Lung (tissue), 12 donors: ENCODE measurements around the gene H3-3A. TPM values are rescaled to one million over a fixed set of nuclear protein-coding genes. Genes with fewer than 3 reads are reported as not detected.

Source experiments
- ATAC-seq: fragments of 200-7000 bp; cut with Tn5 transposase; one replicate; pipeline ENCODE4 v1.9.1; 2020; ENCODE audit warnings: moderate number of reproducible peaks; ENCODE audit not compliant: insufficient read depth, low FRiP score
- DNase-seq, 3 donors: peaks; one replicate each; pipeline ENCODE4 v3.0.0-alpha.2; 2013 to 2017
- H3K27ac ChIP-seq, 2 donors: one replicate each; pipeline ENCODE4 v1.5.1; 2013; ENCODE audit warnings: mild to moderate bottlenecking in 2 of 2, moderate library complexity in 2 of 2, control low read depth in 1 of 2, inconsistent platforms in 1 of 2, low read depth in 1 of 2, low read length in 1 of 2
- H3K27me3 ChIP-seq, 3 donors: one replicate each; pipeline ENCODE4 v1.5.1; 2013; ENCODE audit warnings: low read length in 2 of 3; ENCODE audit not compliant: control insufficient read depth in 3 of 3, insufficient read depth in 3 of 3
- H3K36me3 ChIP-seq, 4 donors: one replicate each; pipeline ENCODE4 v1.5.1; 2013; ENCODE audit warnings: low read length in 4 of 4, mild to moderate bottlenecking in 1 of 4, moderate library complexity in 1 of 4; ENCODE audit not compliant: control insufficient read depth in 4 of 4, insufficient read depth in 4 of 4
- H3K4me1 ChIP-seq, 5 donors: one replicate each; pipeline ENCODE4 v1.5.1; 2013; ENCODE audit warnings: low read length in 5 of 5, mild to moderate bottlenecking in 2 of 5, moderate library complexity in 1 of 5; ENCODE audit not compliant: control insufficient read depth in 5 of 5, insufficient read depth in 5 of 5
- H3K4me3 ChIP-seq: one replicate; pipeline ENCODE4 v1.5.1; 2013; ENCODE audit warnings: mild to moderate bottlenecking, control low read depth, moderate library complexity
- H3K9ac ChIP-seq, 2 donors: one replicate each; pipeline ENCODE4 v1.5.1; 2013; ENCODE audit warnings: low read length in 2 of 2, control low read depth in 1 of 2; ENCODE audit not compliant: insufficient read depth in 1 of 2
- H3K9me3 ChIP-seq, 4 donors: one replicate each; pipeline ENCODE4 v1.5.1; 2013; ENCODE audit warnings: low read length in 3 of 4, mild to moderate bottlenecking in 1 of 4, moderate library complexity in 1 of 4; ENCODE audit not compliant: control insufficient read depth in 4 of 4, insufficient read depth in 3 of 4
- WGBS, 2 donors: extraction: QIAGEN DNeasy Blood & Tissue Kit; methylation state at CpG; one replicate each; pipeline ENCODE4 v1.1.7; 2013; 5-methylcytosine and 5-hydroxymethylcytosine counted together
- polyA plus RNA-seq, 2 donors: library from polyadenylated mRNA; stranded (reverse); fragments of 200-250 nt; gene quantifications; one replicate each; pipeline ENCODE4 v1.2.1, GENCODE V29; 2013
- total RNA-seq, 2 donors: library from RNA; depleted of rRNA in 1 of 2; stranded (reverse); fragments of >200 nt in 1 of 2; gene quantifications; one replicate each; pipeline ENCODE4 v1.2.1, GENCODE V29; 2014 to 2021
- TF ChIP-seq, protein P1 (sequence below): IDR thresholded peaks from 2 replicates; pipeline ENCODE4 v1.5.1; 2012; ENCODE audit warnings: mild to moderate bottlenecking; ENCODE audit errors: control extremely low read depth, extremely low read depth
- donor health status: control.
- donor health status: control.
- donor health status: Bipolar disorder and iron deficiency.
- donor health status: healthy.
- donor health status: DM: yes; HTN: yes; CAD: no.

Gene H3-3A
- total and polyA plus RNA-seq, 4 donors = 404 to 1,014 (median 655) TPM

DNA sequence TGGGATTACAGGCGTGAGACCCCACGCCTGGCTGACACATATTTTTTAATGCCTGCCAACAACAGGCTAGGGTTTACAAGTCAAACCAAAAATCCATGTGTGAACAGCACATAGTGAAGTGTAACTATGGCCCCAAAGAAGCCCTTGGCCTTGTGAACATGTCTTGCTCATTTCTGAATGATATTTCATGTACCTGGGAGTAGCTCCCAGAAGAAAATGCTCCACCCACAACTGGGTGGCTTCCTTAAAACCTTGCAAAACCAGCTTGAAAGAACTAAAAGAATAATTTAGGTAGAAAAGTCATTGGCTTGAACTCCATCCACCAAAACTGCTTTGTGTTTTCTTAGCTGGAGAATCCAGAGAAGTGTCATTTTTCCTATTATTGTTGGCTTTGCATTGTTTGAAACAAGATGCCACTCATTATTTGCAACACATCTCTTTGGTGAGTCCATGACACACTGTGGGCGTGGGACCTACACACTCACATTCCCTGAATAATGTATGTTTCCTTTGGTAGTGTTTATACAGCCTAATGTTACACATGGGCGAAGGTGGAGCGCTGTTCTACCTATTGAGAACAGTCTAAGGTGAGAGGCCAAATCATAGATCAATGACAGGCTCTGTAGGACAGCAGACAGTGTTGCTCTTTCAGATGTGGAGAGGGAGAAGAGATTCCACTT, 34.8 kb upstream of the H3-3A start:
- H3K4me1 ChIP-seq = no peaks in the 10 kb centered on the region
- no peaks in the 10 kb centered on the region for H3K9me3 ChIP-seq
- no peak overlapping the region for H3K27ac ChIP-seq
- no peaks in the 10 kb centered on the region for H3K36me3 ChIP-seq
- no peak overlapping the region for H3K4me3 ChIP-seq
- TF ChIP-seq, protein P1, sequence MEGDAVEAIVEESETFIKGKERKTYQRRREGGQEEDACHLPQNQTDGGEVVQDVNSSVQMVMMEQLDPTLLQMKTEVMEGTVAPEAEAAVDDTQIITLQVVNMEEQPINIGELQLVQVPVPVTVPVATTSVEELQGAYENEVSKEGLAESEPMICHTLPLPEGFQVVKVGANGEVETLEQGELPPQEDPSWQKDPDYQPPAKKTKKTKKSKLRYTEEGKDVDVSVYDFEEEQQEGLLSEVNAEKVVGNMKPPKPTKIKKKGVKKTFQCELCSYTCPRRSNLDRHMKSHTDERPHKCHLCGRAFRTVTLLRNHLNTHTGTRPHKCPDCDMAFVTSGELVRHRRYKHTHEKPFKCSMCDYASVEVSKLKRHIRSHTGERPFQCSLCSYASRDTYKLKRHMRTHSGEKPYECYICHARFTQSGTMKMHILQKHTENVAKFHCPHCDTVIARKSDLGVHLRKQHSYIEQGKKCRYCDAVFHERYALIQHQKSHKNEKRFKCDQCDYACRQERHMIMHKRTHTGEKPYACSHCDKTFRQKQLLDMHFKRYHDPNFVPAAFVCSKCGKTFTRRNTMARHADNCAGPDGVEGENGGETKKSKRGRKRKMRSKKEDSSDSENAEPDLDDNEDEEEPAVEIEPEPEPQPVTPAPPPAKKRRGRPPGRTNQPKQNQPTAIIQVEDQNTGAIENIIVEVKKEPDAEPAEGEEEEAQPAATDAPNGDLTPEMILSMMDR = no peak
- no peak for ATAC-seq
- no peak for DNase-seq
- no peaks in the 10 kb centered on the region for H3K27me3 ChIP-seq
- 93 to 98% methylated on average over 5 of the region's 5 CpGs for WGBS, 2 donors
- no peak overlapping the region for H3K9ac ChIP-seq

- TF ChIP-seq, protein P1 = no peak
- no peak overlapping the region for H3K9ac ChIP-seq
- no peaks in the 10 kb centered on the region for H3K9me3 ChIP-seq
- H3K36me3 ChIP-seq = no peaks in the 10 kb centered on the region
- no peak overlapping the region for H3K27ac ChIP-seq
- DNase-seq = peak in 1 of 3 donors; percentile 9
- no peak overlapping the region for H3K4me3 ChIP-seq
- ATAC-seq = no peak
- whole genome bisulfite sequencing, 2 donors = 63 to 74% methylated on average over 7 of the region's 7 CpGs
- peaks cover 0 to 7% (median 0%) of the 10 kb centered on the region in 5 donors for H3K4me1 ChIP-seq
- no peaks in the 10 kb centered on the region for H3K27me3 ChIP-seq
Measured at GRCh38 chr1:226029093-226029496, 33.4 kb upstream of the H3-3A start.

DNA sequence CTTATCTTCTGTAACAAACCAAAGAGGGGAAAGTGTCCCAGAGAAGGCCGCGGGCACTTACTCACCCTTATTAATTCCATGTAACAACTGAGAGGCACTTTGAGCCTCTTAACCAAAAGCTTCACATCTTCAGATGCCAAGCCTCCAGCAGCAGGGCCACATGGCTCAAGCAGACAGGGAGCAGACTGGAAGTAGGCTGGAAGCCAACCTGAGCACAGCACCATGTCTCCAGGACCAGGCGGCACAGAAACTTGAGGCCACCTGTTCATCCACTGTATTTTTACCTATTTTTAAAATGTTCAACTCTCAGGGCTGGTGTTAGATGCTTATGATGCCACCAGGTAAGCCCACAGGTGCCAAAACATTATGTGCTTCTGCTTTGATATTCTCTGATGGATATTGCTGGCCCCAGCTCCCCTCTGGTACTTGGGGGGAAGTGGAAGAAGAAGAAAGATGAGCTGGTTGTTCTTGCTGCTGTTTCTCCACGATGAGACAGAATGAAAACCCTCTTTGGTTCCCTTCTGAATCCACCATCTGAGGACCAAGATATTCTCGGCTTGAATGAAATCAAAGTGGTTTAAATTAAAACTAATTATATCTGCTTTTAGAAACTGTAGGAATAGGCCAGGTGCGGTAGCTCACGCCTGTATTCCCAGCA, 32.8 kb upstream of the H3-3A start:
- Histone ChIP-seq H3K36me3 (no peaks in the 10 kb centered on the region), H3K27ac (peak overlapping the region in 1 of 2 donors; percentile 45), H3K9ac (no peak overlapping the region), H3K4me1 (peaks cover 0 to 12% (median 0%) of the 10 kb centered on the region in 5 donors), H3K9me3 (no peaks in the 10 kb centered on the region), H3K4me3 (no peak overlapping the region), H3K27me3 (no peaks in the 10 kb centered on the region)
- DNase-seq (no peak), ATAC-seq (no peak)
- TF ChIP-seq, protein P1 = no peak
- WGBS, 2 donors = 82 to 94% methylated on average over 7 of the region's 7 CpGs
